Measurements from ENCODE around the gene FAIM.
"Not testable (repeated sequence)": the region's sequence is repeated elsewhere in the genome, so short reads cannot be mapped to it uniquely, and the experiment has no call there.

FAIM gene

GRCh38 chr3:138593488-138594149, 15.0 kb upstream of the FAIM start:
- DNase-seq (ENCODE audit: low read depth): no peak
- TF ChIP-seq CTCF (IDR thresholded peaks at IDR 0.05; ENCODE audit: insufficient read depth, low read depth, low read length, missing control alignments): no peak
- peak overlapping the region; percentile 56 for H3K4me3 ChIP-seq (ENCODE audit: low read depth, low read length)

DNA sequence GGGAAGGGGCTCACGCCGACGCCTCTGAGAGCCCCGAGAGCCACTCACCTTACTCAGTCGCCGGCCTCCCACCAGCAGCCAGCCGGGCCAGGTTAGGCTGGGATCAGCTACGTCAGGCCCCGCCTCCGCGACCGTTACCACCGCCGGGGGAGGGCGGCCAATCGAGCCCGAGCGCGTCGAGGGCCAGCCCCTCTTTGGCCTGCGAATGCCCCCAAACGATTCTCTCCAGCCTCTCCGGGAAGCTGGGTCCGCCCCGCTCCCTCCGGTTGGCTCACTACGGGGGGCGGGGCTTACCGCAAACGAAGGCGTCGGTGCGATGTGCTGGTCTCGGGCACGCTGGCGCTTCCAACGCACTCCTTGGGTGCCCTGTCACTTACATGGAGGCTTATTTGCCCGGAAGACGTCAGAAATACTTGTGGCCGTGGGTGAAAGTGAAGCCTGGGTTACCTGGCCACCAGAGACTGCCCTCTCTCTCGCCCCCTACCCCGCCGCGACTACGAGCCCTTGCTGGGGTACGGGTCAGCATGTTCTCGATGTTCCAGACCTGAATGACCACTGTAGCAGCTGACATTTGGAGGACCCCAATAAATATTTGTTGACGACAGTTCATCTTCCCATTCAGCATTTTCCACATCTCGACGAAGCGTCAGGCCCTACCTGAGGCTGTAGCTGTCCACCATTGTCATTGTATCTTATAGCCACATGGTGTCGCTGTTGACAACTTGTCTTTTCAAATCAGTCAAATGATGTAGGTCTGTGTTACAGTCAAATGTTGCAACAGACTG, 14.2 kb upstream of the FAIM start, which contains the start of gene CEP70:
Gene CEP70 (minus strand): TSS at position 111 of the 785 bp plus-strand sequence. CDS start 21,333 bp downstream, outside the sequence.
- peak; percentile 80 for TF ChIP-seq CTCF (IDR thresholded peaks at IDR 0.05; ENCODE audit: insufficient read depth, low read depth, low read length, missing control alignments)
- H3K4me3 ChIP-seq (ENCODE audit: low read depth, low read length): peak within 1 kb of the TSS; percentile 56
- DNase-seq (ENCODE audit: low read depth): peak; percentile 88

DNA sequence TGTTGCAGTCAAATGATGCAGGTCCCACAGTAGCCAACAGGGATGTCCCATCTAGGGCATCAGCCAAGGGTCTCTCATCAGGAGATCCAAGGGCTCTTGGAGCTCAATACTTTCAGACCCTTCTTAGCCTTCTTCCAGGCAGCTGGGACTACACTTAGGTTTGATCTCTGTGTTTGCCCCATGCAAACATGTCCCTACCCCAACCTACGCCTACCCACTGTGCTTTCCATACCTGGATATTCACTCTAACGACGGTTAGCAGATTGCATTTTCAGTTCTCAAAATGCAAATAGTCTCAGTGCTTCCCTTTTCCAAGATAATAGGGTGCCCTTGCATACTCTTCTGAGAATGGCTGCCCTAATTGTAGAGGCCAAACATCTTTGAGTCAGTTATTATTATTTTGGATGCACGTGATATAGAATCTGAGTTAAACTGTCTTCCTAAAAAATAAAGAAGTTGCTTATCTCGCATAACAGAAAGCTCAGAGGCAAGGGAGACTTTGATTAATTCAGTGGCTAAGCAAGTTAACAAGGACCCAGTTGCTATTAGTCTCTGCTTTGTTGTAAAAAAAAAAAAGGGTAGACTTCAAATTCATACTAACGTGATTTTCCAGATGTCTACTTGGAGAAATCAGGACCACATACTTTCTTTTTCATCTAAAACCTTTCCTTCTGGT, 13.5 kb upstream of the FAIM start:
- DNase-seq (ENCODE audit: low read depth): no peak
- H3K4me3 ChIP-seq (ENCODE audit: low read depth, low read length): no peak overlapping the region; the same call in 1 of the 2 replicates
- no peak for TF ChIP-seq CTCF (IDR thresholded peaks at IDR 0.05; ENCODE audit: insufficient read depth, low read depth, low read length, missing control alignments)

- H3K4me3 ChIP-seq (ENCODE audit: low read depth, low read length): not testable (repeated sequence)
- DNase-seq (ENCODE audit: low read depth): peak; percentile 16
These were observed 11.2 kb upstream of the FAIM start for GRCh38 chr3:138597186-138597976.

DNA sequence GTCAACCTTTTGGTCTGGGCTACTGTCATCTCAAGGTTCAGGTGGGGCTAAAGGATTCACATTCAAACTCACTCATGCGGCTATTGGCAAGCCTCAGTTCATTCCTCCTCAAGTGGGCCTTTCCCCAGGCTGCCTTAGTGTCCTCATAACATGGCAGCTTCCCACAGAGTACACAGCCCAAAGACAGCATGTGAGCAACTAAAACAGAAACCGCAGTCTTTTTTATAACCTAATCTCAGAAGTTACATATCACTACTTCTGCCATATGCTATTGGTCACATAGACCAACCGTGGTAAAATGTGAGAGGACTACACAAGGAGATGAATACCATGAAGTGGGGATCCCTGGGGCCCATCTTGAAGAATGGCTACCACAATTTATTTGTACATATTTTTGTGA, 10.0 kb upstream of the FAIM start:
- no peak for DNase-seq (ENCODE audit: low read depth)
- TF ChIP-seq CTCF (IDR thresholded peaks at IDR 0.05; ENCODE audit: insufficient read depth, low read depth, low read length, missing control alignments): no peak
- H3K4me3 ChIP-seq (ENCODE audit: low read depth, low read length): no peak overlapping the region

DNA sequence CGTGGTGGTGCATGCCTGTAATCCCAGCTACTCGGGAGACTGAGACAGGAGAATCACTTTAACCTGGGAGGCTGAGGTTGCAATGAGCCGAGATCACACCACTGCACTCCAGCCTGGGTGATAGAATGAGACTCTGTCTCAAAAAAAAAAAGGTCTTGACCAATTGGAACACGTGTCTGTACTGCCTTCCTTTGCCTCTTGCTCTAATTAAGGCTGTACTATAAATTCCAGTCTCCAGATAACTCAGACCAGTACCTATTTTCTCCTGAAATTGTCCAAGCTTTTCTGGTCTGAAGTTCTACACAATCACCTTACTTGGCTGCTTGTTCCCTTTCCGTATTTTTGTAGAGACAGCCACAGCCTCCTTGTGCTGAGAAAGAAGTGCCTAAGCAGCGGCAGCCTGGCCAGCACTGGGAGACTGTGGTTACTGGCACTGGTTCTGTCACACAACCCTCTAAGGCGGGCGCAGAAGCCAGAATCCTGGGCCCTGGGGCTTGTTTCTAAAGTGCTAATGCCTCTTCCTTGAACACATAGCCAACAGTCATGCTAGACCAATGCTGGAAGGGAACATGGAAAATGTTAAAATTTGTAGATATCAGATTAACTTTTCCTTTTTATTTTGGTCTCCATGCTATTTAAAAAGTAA, 8.3 kb upstream of the FAIM start:
- DNase-seq (ENCODE audit: low read depth): no peak
- H3K4me3 ChIP-seq (ENCODE audit: low read depth, low read length): no peak overlapping the region
- no peak for TF ChIP-seq CTCF (IDR thresholded peaks at IDR 0.05; ENCODE audit: insufficient read depth, low read depth, low read length, missing control alignments)

- H3K4me3 ChIP-seq (ENCODE audit: low read depth, low read length); DNase-seq (ENCODE audit: low read depth): not testable (repeated sequence)
These were observed 6.9 kb upstream of the FAIM start for GRCh38 chr3:138601661-138602060.

GRCh38 chr3:138604106-138604595, 4.4 kb upstream of the FAIM start:
- not testable (repeated sequence) for H3K4me3 ChIP-seq (ENCODE audit: low read depth, low read length); DNase-seq (ENCODE audit: low read depth)

Measured in GM12865 (cell line).